ENCODE measurements around the gene RHBG.

Gene RHBG

GRCh38 chr1:156409439-156409838 lies 40.4 kb downstream of the RHBG start:
- DNase-seq: no peak

GRCh38 chr1:156410238-156410637 lies 41.2 kb downstream of the RHBG start:
- DNase-seq: no peak

DNA sequence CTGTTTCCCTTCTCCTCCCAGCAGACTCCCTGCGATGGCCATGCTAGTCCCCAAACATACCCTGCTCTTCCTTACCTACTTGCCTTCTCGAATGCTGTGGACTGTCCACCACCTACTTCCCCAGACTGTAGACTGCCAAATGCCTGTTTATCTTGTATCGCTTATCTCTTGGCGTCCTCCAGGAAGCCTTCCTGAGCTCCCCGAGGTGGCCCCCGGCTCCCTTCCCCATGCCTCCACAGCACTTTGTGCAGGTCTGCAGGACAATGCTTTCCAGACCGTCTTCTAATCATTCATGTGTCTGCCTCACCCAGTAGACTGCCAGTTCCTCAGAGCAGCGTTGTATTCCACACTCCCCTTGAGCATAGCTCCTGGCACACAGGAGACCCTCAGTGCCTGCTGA lies 41.7 kb downstream of the RHBG start:
- no peak for DNase-seq

GRCh38 chr1:156412653-156413321 lies 43.8 kb downstream of the RHBG start:
- DNase-seq: no peak

DNA sequence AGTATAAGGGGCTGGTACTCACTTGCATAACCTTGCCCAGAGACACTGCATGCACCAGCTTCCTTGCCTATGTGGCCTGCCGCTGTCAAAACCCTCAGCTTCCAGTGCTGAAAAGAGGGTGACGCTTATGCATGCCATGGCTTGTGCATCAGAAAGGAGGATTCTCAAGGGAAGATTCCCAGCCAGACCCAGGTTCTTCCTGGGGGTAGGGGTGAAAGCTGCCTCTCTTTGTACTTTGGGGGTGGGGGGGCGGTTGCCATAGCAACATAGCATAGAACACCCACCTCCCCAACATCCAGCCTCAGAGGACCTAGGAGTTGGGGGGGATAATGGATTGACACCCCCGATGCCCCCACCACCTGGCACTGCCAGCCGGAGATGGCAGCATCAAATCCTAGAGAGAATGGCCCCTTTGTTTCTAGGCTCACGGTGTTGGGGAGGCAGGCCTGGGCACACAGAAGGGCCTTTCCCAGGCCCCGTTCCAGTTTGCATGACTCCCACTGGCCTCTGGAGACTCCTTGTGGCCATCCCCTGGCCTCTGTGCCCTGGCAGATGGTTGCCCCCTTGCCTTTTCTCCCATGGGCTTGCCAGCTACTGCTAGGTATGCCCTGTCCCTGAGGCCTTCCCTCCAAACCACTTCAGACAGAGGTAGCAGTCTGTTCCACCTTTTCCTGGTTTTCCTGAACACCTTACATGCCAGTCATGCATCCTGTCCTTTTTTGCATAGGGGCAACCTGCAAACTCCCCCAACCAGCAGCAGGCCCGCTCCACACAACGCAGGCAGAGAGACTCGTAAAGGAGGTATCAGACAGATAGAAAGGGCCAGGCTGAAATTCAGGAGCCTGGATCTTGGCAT lies 44.6 kb downstream of the RHBG start:
- no peak for DNase-seq

- no peak for DNase-seq
These were observed 45.6 kb downstream of the RHBG start for GRCh38 chr1:156414461-156415064.

- DNase-seq: no peak
These were observed 48.0 kb downstream of the RHBG start for GRCh38 chr1:156416993-156417392.

DNA sequence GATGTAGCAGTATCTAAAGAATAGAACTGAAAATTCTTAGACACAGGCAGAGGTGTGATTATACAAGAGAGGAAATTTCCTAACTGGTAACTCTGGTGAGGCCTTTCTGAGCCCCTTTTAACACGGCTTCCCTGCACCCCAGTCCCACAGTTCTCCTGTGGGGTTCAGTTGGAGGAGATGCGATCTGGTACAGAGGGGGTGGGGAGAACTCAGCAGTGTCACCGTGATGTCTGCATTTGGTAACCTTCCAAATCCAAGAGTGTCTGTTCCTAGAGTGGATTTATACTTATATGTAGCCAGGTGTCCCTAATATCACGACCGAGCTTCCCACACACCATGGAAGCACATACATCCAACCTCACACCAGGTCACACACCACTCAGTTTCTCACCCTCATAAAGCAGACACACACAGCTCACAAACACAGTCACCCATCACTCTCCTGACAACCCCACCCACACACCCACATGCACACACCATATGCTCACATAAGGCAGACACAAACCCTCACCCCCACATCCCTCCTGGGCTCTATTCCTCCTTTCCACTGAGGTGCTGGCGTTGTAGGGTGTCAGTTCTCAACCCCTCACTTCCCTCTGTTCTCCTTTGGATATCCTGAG lies 48.5 kb downstream of the RHBG start:
- DNase-seq: no peak

DNA sequence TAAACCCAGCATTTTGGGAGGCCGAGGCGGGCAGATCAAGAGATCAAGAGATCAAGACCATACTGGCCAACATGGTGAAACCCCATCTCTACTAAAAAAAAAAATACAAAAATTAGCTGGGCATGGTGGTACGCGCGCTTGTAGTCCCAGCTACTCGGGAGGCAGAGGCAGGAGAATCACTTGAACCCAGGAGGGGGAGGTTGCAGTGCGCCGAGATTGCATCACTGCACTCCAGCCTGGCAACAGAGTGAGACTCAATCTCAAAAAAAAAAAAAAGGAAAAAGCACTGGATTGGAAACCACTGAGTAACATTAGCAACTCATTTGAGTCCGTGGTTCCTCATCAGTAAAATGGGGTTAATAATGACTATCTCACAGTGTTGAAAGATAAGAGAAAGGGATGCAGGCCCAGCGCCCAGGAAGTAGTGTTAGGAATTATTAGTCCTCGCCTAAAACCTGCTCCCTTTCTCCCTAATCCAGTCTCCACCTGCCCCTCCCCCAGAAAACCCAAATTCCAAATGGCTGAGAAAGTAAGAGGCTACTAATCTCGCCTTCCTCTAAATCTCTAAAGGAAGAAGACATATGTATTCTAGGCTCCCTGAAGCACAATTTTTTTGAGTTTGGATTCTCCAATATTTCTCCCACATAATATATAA lies 49.5 kb downstream of the RHBG start:
- no peak for DNase-seq

- DNase-seq: no peak
These were observed 50.8 kb downstream of the RHBG start for GRCh38 chr1:156419854-156420204.

DNA sequence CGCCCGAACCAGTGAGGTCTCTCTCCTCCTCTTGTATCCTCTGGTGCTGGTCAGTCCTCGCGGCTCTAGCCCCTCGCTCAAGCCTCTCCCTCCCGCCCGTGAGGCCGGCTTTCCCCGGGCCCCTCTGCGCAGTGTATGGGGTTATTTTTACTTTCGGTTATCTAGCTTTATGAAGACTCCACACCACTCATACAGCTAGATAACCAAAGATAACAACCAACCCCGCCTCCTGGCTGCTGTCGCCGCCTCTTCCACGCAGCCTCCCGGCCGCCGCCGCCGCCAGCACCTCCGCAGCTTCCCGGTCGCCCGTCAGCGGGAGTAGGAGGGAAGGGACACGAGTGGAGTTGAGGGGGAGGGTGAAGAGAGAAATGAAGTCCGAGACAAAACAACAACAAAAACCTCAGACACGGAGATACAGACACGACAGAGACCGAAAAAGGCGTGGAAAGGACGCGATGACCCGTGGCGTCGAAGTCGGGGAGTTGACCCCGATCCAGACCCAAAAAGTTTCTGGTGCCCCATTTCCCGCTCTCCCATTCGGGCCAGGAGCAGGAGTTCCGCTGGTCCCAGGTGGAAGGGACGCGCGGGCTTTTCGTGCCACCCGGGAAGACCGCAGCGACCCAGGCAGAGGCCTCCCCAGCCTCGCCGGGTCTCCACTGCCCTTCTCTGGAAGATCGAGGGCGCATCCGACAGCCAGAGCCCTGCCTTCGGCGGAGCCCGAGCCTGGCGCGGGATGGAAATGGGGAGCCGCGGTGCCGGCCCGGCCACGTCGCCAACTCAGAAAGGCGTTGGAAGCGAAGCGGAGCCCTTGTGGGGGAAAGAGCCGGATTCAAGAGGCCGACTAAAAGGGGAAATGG lies 51.4 kb downstream of the RHBG start:
- no peak for DNase-seq

- DNase-seq: peak; percentile 72
These were observed 52.3 kb downstream of the RHBG start for GRCh38 chr1:156421062-156421938.

DNA sequence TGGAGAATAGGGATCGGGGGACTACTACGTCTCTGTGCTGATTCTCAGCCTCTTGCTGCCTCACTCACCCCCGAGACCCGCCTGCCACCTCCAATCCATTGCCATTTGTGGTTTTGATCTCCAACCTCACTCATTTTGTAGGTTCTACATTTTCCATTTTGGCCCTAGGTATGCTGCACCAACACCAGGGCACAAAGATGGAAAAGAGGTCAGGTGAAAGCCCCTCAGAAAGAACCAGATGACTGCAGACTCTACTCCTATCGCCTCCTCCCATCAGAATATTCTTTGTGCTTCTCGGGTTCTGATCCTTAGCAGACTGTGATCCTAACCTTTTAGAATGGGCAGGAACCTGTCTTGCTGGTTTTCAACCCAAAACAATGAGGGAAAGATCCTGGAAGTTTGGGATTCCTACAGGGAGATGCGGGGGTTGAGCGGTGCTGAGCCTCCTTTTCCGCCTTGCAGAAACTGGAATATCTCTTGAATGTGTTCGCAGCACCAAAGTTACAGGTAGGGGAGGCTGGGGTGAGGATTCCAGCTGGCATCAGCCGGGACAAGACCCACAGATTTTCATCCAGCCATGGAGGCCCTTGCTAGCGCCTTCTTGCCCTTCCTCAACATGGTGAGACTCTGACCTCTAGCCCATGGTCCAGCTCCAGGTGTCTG lies 53.1 kb downstream of the RHBG start:
- no peak for DNase-seq

DNA sequence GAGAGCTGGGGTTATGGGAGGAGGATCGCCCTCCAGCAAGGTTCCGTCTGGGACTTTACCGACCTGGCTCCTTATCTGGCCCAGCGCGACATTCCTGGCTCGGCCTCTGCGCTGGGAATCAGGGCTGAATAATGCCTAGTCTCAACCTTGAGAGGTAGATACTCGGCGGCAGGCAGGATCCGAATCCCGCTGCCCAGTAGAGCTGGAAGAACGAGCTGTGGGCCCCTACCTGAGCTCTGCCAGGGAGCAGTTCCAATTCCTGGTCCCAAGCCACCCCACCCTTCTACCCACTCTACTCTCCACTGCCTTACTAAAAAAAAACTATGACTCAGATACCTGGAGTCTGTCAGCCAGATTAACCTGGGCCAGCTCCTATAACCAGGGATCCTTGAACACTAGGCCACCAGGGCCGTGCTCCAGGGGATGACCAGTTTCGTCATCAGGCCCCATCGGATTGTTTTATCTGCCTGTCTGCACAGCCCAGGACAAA lies 53.6 kb downstream of the RHBG start:
- DNase-seq: no peak

DNA sequence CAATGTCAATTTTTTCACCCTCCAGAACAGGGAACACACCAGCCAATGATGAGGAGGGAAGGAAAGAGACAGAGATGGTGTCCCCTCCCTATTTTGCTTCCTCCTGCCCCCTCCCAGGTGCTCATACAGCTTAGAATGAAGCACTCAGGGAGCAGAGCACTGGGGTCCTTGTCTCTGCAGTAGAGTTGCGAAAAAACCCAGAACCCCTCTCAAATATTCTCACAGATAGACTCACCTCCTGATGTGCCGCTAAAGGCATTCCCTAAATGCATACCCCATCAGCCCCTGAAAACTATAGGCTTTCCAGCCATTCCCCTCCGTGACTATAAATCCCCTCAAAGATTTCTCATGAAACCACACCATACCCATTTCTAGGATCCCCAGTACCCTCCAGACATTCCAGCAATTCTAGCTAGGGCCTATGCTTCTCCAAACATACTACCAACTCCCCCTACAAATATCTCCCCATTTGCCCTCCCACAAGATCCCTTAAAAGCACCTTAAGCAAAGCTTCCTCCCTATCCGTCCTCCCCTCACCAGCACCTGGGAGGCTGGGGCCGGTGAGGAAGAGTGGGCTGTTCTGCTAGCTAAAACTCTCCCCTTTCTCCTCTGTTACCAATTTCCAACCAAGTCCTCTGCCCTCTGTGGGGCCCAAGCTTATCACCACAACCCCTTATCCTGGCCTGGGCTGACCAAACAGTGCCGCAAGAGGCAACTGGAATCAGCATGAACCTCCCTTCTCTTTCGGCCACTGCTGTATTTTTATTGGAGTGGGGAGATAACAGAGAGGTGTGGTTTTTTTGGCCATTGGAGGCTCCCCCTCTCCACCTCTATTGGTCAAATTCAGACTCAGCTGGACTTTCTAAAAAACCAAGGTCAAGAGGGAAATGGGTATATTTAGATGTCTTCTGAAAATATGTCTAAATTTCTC lies 54.7 kb downstream of the RHBG start:
- DNase-seq: no peak

- no peak for DNase-seq
These were observed 55.9 kb downstream of the RHBG start for GRCh38 chr1:156424806-156425432.

DNA sequence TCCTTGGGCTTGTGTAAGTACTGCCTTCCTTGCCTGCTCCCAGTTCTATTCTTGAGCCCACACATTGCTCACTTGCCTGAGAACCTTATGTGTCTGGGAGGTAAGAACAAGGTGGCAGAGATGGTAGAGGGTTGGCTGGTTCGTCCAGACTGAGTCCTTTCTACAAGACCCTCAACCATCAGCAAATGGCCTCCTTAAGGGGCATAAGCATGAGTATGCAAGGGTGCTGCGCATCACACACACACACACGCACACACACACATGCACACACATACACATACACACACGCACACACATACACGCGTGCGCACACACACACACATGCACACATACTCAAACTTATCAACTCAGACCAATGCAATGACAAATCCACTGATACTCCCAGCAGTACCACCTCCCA lies 56.9 kb downstream of the RHBG start:
- DNase-seq: no peak

DNA sequence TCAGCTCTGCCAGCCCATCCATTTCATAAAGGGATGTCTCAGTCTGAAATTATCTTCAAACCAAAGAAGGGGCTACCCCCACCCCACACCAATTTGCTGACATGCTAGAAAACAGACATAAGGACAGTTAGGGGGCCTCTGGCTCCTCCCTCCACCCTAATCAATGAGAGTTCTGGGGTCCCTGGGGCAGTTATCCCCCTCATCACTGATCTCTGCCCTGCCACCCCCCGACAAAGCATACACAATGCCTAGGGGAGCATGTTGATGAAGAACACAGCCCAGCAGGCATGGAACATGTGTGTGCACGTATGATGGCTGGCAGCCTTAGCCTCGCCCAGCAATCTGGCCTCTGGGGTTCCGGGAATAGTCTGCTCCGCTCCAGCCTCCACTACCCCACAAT lies 58.9 kb downstream of the RHBG start:
- no peak for DNase-seq
